Superior temporal gyrus (tissue), 1 donor: ENCODE results near the gene ZAR1.
A peak's percentile ranks its signal among the peaks of the same experiment; 100 is the strongest.
"Not testable (repeated sequence)": the region's sequence is repeated elsewhere in the genome, so short reads cannot be mapped to it uniquely, and the experiment has no call there.

Experiments
- DNase-seq: peaks from one replicate; pipeline ENCODE4 v3.0.0-alpha.2; 2016; ENCODE audit errors: extremely low spot score

The ZAR1 gene, protein sequence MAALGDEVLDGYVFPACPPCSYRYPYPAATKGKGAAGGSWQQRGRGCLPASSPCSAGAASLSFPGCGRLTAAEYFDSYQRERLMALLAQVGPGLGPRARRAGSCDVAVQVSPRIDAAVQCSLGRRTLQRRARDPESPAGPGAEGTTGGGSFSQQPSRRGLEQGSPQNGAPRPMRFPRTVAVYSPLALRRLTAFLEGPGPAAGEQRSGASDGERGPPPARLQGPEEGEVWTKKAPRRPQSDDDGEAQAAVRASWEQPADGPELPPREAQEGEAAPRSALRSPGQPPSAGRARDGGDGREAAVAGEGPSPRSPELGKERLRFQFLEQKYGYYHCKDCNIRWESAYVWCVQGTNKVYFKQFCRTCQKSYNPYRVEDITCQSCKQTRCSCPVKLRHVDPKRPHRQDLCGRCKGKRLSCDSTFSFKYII

DNA sequence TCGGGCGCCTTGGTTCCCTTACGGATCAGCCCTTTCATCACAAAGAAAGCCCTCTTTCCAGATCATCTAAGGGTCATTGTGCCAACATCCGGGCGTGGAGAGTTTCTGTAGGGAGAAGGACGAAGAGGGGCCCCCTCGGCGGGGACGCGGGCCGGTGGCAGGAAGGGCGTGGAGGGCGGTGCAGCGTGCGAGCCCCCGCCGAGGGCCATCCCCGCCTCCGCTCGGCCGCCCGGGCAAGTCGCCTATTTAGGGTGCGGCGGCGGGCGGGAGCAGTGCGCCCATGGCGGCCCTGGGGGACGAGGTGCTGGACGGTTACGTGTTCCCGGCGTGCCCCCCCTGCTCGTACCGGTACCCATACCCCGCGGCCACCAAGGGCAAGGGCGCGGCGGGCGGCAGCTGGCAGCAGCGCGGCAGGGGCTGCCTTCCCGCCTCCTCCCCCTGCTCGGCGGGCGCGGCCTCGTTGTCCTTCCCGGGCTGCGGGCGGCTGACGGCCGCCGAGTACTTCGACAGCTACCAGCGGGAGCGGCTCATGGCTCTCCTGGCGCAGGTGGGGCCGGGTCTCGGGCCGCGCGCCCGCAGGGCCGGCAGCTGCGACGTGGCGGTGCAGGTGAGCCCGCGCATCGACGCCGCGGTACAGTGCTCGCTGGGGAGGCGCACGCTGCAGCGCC, at the start of gene ZAR1:
Gene ZAR1 (plus strand): TSS at position 241 of the 668 bp plus-strand sequence. CDS start 40 bp downstream, at position 281.
- DNase-seq = no peak

DNA sequence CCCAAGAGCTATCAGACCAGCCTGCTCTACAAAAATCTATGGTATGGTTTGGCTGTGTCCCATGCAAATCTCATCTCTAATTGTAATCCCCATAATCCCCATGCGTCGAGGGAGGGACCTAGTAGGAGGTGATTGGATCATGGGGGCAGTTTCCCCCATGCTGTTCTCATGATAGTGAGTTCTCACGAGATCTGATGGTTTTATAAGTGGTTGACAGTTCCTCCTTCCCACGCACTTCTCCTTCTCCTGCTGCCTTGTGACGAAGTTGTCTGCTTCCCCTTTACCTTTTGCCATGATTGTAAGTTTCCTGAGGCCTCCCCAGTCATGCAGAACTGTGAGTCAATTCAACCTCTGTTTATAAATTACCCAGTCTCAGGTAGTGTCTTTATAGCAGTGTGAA, 49.1 kb upstream of the ZAR1 start:
- DNase-seq = not testable (repeated sequence)

DNA sequence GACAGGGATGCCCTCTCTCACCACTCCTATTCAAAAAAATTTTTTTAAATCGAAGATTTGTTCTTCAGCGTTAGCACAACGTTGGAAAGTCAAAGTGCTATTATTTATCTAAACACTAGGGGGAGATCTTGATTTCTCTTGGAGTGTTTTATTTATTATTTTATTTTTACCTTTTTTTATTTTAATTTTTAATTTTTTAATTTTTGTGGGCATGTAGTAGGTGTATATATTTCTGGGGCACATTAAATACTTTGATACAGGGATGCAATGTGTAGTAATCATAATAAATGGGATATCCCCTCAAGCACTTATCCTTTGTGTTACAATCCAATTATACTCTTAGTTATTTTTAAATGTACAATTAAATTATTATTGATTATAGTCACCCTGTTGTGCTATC, 44.3 kb upstream of the ZAR1 start:
- DNase-seq = peak; percentile 76

DNA sequence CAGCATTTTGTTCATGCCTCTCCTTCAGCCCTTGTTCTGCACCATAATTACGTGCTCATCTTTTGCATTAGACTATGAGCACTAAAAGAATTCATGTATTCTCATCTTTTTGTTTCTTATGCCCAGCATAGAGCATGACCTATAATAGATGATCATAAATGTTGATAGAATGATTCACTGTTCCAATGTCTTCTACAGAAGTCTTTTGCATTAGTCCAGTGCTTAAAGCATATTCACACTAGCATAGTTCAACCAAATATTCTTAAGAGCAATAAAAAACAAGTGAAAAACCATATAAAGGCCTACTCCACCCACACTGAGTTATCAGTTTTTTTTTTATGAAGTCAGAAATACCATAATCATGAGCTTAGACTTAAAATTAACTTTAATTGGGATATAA, 43.4 kb upstream of the ZAR1 start:
- no peak for DNase-seq

DNA sequence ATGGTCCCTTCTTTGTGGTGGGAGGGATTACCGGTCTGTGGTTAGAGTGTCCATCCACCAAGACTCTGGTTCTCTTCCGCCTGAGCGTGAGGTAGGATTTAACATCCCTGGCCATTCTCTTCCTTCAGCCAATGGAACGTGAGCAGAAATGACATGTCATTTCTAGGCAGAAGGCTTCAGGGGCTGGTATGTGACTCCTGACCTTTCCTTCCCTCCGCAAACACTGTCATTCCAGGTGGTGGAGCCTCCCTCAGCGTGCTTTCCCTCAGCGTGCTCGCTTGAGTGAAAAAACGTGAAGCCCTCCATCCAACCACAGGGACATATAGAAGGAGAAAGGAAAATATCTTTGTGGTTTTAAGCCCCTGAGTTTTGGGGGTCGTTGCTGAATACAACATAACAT, 40.9 kb upstream of the ZAR1 start:
- DNase-seq = no peak

DNA sequence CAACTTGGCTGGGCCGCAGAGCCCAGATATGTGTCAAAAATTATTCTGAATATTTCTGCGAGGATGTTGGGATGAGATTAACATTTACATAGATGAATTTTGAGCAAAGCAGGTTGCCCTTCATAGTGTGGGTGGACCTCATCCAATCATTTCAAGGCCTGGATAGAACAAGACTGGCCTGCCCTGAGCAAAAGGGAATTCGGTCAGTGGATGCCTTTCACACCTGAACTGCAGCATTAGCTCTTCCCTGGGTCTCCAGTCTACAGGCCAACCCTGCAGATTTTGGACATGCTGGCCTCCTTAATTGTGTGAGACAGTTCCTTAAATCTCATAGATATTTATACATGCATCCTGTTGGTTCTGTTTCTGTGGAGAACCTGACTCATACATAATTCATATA, 39.3 kb upstream of the ZAR1 start:
- no peak for DNase-seq

DNA sequence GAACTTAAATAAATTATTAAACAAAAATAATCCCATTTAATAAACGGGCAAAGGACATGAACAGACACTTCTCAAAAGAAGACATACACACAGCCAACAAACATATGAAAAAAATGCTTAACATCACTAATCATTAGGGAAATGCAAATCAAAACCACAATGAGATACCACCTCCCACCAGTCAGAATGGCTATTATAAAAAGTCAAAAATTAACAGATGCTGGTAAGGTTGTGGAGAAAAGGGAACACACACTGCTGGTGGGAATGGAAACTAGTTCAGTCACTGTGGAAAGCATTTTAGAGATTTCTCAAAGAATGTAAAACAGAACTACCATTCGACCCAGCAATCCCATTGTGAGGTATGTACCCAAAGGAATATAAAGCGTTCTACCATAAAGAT, 38.4 kb upstream of the ZAR1 start:
- DNase-seq = not testable (repeated sequence)

DNA sequence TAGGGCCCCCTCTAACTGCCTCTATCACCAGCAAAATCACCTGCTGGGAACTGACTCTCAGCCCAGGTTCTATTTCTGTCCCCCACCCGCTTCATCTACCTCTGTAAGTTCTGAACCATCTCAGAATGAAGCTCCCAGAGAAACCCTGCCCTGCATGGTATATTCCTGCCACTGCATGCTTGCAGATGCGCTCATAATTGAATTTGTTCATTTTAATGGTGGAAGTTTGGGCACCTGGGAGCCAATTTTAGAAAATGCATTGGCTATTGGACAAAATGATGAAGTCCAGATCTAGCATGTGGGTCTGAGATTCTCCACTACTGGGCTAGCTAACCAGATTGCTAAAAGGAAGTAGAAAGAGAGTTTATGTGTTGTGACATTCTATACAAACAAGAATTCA, 35.5 kb upstream of the ZAR1 start:
- DNase-seq = no peak

DNA sequence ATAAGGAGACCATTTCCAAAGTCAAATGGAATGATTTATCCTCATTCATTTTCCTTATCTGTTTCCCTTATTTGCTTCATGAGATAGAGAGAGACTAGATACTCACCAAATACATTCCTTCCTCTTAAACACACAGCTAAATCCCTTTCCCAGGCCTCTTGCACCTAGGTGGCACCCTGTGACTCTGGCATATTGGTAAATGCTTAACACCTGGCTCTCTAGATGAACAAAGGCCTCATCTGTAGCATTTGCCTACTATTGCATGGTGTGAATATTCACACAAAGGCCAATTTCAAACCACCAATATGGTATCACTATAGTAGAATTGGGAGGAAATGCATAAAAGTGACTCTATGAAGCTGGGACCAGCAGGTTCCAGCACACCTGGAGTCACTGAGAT, 29.1 kb upstream of the ZAR1 start:
- no peak for DNase-seq

DNA sequence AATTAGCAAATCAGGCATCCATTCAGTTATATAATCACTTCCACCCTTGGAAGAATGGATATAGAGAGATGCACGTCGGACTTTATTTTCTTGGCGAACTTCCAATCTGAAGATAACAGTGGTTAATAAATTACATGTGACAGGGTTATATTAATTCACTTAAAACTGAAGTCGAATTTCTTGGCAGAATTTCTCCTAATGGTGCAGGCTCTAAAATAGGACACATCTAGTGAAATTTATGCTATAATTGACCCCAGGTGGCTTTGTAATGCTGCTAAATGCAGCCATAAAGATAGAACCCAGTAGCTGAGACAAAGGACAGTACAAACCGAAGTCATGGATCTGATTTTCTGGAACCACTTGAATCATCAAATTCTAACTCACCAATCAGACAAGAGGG, 27.7 kb upstream of the ZAR1 start:
- DNase-seq = no peak

DNA sequence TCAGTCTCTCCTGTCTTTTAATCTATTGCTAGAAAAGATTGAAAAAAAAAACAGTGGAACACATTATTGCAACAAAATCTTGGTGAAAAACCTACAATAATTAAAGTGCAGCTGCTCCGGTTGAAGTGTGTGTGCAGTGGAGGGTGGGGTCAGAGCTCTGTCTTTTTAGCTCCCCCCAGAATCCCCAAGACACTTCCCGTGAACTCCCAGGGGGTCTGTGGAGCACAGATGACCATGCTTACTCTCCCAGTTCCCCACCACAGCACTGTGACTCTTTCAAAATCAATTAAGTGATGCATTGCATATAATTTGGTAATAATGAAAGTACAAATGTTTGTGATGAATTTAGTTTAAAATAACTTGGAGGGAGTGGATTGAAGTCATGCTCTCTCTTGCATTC, 22.6 kb upstream of the ZAR1 start:
- DNase-seq = no peak

DNA sequence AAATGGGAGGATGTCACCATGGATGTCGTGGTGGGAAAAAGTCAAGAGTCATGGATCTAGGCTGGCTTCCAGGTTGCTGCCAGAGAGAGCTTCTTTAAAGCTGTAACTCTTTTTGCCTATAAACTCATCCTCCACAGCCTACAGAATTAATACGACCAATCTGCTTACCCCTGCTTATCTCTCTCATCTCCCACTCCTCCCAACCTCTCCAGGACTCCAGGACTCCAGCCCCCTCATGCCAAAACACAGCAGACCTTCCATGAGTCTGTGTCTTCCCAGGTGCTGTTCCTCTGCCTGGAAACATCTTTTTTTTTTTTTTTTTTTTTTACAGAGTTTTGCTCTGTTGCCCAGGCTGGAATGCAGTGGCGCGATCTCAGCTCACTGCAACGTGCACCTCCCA, 22.2 kb upstream of the ZAR1 start:
- no peak for DNase-seq

DNA sequence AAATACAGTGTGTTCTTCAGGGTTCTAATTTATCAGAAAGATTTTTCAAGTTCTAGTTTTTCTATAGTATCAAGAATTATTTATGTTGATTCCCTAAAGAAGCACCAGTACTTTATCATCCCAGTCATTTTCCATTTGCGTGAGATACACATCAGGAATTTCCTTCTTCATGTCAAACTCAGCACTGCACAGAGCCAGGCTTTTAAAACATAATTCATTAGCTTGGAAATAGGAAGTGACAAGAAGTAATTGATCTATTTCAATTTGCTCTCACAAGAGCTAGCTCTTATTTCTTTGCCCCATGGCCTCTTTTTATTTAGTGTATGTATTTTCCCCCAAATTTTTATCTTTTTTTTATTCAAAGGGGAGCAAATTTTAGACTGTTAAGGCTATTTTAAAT, 19.9 kb upstream of the ZAR1 start:
- no peak for DNase-seq

DNA sequence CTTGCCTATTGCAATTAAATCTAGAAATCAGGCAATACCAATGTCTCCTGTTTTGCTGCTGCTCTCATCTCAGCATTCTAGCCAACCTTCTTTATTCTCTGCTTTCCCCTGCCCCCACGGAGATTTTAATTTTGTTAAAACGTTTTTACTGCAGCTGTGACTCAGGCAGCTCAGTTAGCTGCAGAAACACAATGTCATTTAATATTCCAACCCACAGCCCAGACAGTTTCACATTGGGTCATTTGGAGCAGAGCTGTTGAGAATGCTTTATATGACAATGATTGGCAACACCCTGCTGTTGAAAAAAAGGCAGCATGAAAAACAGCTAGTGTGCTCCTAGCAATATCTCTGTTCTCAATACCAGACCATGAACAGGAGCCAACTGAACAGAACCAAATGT, 19.5 kb upstream of the ZAR1 start:
- DNase-seq = peak; percentile 67

DNA sequence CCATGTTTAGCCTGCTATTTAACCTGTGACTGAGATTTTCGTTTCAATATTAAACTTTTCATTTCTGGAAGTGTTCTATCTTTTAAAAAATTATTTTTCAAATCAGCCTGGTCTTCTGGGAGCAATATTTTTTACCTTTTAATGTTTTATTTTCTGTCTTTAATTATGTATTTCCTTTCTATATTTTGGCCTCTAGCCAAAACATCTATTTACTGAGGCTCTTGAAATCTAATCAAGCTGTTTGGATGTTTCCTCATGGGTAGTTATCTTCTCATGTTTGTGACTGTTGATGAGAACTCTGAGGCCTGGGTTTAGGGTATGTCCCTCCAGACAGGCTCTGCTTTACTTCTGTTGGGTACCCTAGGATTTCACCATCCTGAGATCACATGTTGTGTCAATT, 17.3 kb upstream of the ZAR1 start:
- DNase-seq = no peak

DNA sequence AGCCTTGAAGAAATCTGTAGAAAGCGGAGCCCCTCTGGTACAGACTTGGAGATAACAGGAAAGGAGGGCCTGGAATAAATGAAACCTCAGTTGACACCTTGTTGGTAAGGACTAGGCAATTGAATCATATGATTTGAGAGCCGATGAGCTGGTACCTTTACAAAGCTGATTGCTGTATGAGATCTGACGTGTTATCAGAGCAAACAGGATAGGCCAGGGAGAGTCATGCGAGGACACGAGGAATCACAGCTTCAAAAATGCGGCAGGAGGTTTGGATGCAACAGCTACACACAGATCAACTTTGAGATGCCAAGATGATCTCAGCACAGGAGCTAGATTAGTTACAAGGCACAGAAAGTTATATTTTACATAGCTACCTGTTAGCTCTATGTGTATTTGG, 14.3 kb upstream of the ZAR1 start:
- no peak for DNase-seq

DNA sequence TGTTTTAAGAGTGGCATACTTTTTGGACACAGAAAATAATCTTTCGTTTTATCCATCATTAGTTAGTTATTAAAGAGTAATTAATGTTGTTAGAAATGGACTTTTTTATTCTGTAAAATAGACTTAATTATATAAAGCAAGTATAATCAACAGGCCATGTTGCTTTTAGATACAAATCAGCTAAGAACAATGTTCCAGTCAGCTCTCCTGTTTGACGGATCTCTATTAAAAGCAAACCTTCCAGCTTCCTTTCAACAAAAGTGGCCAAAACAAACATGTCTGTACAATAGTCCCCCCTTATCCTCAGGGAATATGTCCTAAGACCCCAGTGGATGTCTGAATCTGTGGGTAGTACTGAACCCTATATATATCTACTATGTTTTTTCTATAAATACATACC, 11.8 kb upstream of the ZAR1 start:
- no peak for DNase-seq

DNA sequence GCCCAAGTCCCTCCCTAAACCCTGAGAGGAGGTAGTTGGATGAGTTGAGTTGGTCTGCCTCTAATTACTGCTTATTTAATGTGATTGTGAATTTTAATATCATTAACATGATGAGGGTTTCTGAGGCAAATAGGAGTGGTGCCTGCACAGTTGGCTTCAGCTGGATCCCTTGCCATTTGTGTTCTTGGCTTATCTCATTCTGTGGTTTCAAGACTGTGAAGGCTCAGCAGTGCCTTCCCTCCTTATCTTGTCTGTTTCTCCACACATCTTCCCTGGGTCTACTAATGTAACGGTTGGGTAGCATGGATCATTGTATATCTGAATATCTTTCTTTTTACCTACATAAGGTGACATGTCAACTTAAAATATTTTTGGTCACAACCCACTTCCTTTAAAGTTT, 8.5 kb upstream of the ZAR1 start:
- DNase-seq = no peak

DNA sequence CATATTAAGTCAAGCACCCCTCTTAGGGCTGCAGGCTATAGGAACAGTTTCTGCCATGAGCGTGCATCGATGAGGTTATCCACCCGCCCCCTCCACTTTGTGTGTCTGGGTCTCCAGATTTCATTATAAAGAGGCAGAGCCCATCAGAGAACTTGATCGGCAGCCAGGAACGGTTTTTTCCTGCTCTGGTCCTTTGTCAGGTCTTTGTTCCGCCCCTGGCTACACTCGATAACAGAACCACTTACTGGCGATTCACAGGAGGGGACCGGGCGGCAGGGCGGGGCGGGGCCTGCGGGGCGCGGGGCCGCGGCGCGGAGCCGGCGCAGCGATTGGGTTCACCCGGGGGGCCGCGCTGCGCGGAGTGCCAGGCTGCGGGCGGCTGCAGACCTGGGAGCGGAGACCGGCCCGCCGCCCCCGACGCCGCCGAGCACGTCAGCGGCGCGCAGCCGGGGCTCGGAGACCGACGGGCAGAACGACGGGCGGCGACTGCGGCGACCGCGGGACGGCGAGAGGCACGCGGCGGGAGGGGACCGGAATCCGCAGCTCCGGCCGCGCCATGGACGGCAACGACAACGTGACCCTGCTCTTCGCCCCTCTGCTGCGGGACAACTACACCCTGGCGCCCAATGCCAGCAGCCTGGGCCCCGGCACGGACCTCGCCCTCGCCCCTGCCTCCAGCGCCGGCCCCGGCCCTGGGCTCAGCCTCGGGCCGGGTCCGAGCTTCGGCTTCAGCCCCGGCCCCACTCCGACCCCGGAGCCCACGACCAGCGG, 6.9 kb upstream of the ZAR1 start, which contains the start of gene SLC10A4:
Gene SLC10A4 (plus strand): TSS at position 338 of the 771 bp plus-strand sequence. CDS start 219 bp downstream, at position 557.
- no peak for DNase-seq

DNA sequence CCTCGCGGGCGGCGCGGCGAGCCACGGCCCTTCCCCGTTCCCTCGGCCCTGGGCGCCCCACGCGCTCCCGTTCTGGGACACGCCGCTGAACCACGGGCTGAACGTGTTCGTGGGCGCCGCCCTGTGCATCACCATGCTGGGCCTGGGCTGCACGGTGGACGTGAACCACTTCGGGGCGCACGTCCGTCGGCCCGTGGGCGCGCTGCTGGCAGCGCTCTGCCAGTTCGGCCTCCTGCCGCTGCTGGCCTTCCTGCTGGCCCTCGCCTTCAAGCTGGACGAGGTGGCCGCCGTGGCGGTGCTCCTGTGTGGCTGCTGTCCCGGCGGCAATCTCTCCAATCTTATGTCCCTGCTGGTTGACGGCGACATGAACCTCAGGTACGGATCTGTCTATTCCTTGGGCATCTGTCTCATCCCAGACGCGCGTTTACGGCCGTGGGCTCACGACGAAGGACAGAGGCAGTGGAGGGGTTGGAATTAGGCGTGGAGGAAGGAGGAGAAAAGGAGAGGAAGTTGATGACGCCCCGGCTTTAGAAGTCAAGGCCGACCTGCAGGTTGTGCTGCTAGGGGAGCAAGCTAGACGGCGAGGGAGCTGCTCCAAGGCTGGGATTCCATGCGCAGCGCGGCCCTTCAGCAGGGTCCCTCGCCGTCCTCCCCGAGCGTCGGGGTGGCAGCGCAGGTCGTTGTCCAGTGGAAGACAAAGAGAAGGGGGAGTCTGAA, 6.1 kb upstream of the ZAR1 start:
- DNase-seq = no peak

DNA sequence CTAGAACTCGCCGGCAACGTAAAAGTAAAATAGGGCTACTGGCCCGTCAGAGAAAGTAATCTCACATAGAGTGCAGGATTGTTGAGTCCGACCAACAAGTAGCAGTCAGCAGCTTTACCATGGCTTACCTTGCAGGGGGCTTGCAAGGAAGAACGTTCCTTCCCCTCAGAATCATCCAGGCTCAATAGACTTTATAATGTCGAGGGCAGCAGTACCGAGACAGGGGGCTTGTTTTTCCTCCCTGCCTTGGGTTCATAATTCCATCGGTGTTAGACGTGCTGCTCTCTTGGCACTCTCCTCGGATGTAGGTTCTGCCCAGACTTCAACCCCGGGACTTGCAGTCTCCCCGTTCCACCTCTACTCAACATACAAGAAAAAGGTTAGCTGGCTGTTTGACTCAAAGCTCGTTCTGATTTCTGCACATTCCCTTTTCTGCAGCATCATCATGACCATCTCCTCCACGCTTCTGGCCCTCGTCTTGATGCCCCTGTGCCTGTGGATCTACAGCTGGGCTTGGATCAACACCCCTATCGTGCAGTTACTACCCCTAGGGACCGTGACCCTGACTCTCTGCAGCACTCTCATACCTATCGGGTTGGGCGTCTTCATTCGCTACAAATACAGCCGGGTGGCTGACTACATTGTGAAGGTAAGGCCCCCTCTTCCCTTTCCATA, 5.4 kb upstream of the ZAR1 start:
- DNase-seq = no peak
